Measurements from ENCODE around the gene RMDN2.

The RMDN2 gene

GRCh38 chr2:37885329-37885993 is 39.6 kb upstream of the RMDN2 start:
- 64 to 93% methylated on average over 2 of the region's 3 CpGs for WGBS, 2 experiments (ENCODE audit: insufficient coverage in 2 of 2)
- no peaks in the 10 kb centered on the region for H3K4me1 ChIP-seq (ENCODE audit: control insufficient read depth, insufficient read depth, low read length, poor library complexity, severe bottlenecking)

GRCh38 chr2:37886745-37887144 is 38.3 kb upstream of the RMDN2 start:
- no peaks in the 10 kb centered on the region for H3K4me1 ChIP-seq (ENCODE audit: control insufficient read depth, insufficient read depth, low read length, poor library complexity, severe bottlenecking)
- WGBS, 2 experiments (ENCODE audit: insufficient coverage in 2 of 2) = 86 to 90% methylated on average over 3 to 5 of the region's 5 CpGs
- no peaks in the 10 kb centered on the region for H3K9me3 ChIP-seq (ENCODE audit: control insufficient read depth, low read length)
- no peak overlapping the region for H3K4me3 ChIP-seq (ENCODE audit: extremely low read depth, insufficient read depth, low read length, poor library complexity, severe bottlenecking)
- H3K36me3 ChIP-seq (ENCODE audit: control insufficient read depth, insufficient read depth, low read length) = no peaks in the 10 kb centered on the region
- no peak overlapping the region for H3K27ac ChIP-seq (ENCODE audit: low read depth, low read length, severe bottlenecking)

More at GRCh38 chr2:37885329-37885993, 39.6 kb upstream of the RMDN2 start:
- H3K36me3 ChIP-seq (ENCODE audit: control insufficient read depth, insufficient read depth, low read length) = no peaks in the 10 kb centered on the region
- H3K9me3 ChIP-seq (ENCODE audit: control insufficient read depth, low read length) = no peaks in the 10 kb centered on the region
- no peak overlapping the region for H3K27ac ChIP-seq (ENCODE audit: low read depth, low read length, severe bottlenecking)
- H3K4me3 ChIP-seq (ENCODE audit: extremely low read depth, insufficient read depth, low read length, poor library complexity, severe bottlenecking) = no peak overlapping the region

GRCh38 chr2:37887286-37887685 is 37.8 kb upstream of the RMDN2 start:
- Histone ChIP-seq H3K27ac (ENCODE audit: low read depth, low read length, severe bottlenecking) (no peak overlapping the region), H3K9me3 (ENCODE audit: control insufficient read depth, low read length) (no peaks in the 10 kb centered on the region), H3K4me1 (ENCODE audit: control insufficient read depth, insufficient read depth, low read length, poor library complexity, severe bottlenecking) (no peaks in the 10 kb centered on the region), H3K4me3 (ENCODE audit: extremely low read depth, insufficient read depth, low read length, poor library complexity, severe bottlenecking) (no peak overlapping the region), H3K36me3 (ENCODE audit: control insufficient read depth, insufficient read depth, low read length) (no peaks in the 10 kb centered on the region)
- WGBS, 2 experiments (ENCODE audit: insufficient coverage in 2 of 2) = 80% methylated on average over 1 of the region's 4 CpGs; no CpG with 5 or more reads in 1 of the 2 experiments

- no peak overlapping the region for H3K27ac ChIP-seq (ENCODE audit: low read depth, low read length, severe bottlenecking)
- no peaks in the 10 kb centered on the region for H3K9me3 ChIP-seq (ENCODE audit: control insufficient read depth, low read length)
- no peaks in the 10 kb centered on the region for H3K4me1 ChIP-seq (ENCODE audit: control insufficient read depth, insufficient read depth, low read length, poor library complexity, severe bottlenecking)
- 47 to 64% methylated on average over 3 to 5 of the region's 8 CpGs for WGBS, 2 experiments (ENCODE audit: insufficient coverage in 2 of 2)
- H3K36me3 ChIP-seq (ENCODE audit: control insufficient read depth, insufficient read depth, low read length) = no peaks in the 10 kb centered on the region
- H3K4me3 ChIP-seq (ENCODE audit: extremely low read depth, insufficient read depth, low read length, poor library complexity, severe bottlenecking) = no peak overlapping the region
Observed at GRCh38 chr2:37890893-37891495, 34.1 kb upstream of the RMDN2 start.

- Histone ChIP-seq H3K4me3 (ENCODE audit: extremely low read depth, insufficient read depth, low read length, poor library complexity, severe bottlenecking) (no peak overlapping the region), H3K36me3 (ENCODE audit: control insufficient read depth, insufficient read depth, low read length) (no peaks in the 10 kb centered on the region), H3K4me1 (ENCODE audit: control insufficient read depth, insufficient read depth, low read length, poor library complexity, severe bottlenecking) (no peaks in the 10 kb centered on the region), H3K27ac (ENCODE audit: low read depth, low read length, severe bottlenecking) (no peak overlapping the region), H3K9me3 (ENCODE audit: control insufficient read depth, low read length) (no peaks in the 10 kb centered on the region)
- WGBS, 2 experiments (ENCODE audit: insufficient coverage in 2 of 2) = 69 to 81% methylated on average over 4 to 5 of the region's 5 CpGs
Observed at GRCh38 chr2:37891846-37892435, 33.1 kb upstream of the RMDN2 start.

- no peak overlapping the region for H3K27ac ChIP-seq (ENCODE audit: low read depth, low read length, severe bottlenecking)
- no peaks in the 10 kb centered on the region for H3K9me3 ChIP-seq (ENCODE audit: control insufficient read depth, low read length)
- WGBS, 2 experiments (ENCODE audit: insufficient coverage in 2 of 2) = 75 to 77% methylated on average over 4 to 5 of the region's 7 CpGs
- no peak overlapping the region for H3K4me3 ChIP-seq (ENCODE audit: extremely low read depth, insufficient read depth, low read length, poor library complexity, severe bottlenecking)
- no peaks in the 10 kb centered on the region for H3K36me3 ChIP-seq (ENCODE audit: control insufficient read depth, insufficient read depth, low read length)
- no peaks in the 10 kb centered on the region for H3K4me1 ChIP-seq (ENCODE audit: control insufficient read depth, insufficient read depth, low read length, poor library complexity, severe bottlenecking)
Observed at GRCh38 chr2:37892436-37893114, 32.5 kb upstream of the RMDN2 start.

GRCh38 chr2:37893327-37893726 is 31.8 kb upstream of the RMDN2 start:
- H3K27ac ChIP-seq (ENCODE audit: low read depth, low read length, severe bottlenecking) = no peak overlapping the region
- no peak overlapping the region for H3K4me3 ChIP-seq (ENCODE audit: extremely low read depth, insufficient read depth, low read length, poor library complexity, severe bottlenecking)
- H3K36me3 ChIP-seq (ENCODE audit: control insufficient read depth, insufficient read depth, low read length) = no peaks in the 10 kb centered on the region
- H3K9me3 ChIP-seq (ENCODE audit: control insufficient read depth, low read length) = no peaks in the 10 kb centered on the region
- H3K4me1 ChIP-seq (ENCODE audit: control insufficient read depth, insufficient read depth, low read length, poor library complexity, severe bottlenecking) = no peaks in the 10 kb centered on the region
- 80% methylated on average over 1 of the region's 1 CpG; no CpG with 5 or more reads in 1 of the 2 experiments for WGBS, 2 experiments (ENCODE audit: insufficient coverage in 2 of 2)

- Histone ChIP-seq H3K36me3 (ENCODE audit: control insufficient read depth, insufficient read depth, low read length) (no peaks in the 10 kb centered on the region), H3K4me1 (ENCODE audit: control insufficient read depth, insufficient read depth, low read length, poor library complexity, severe bottlenecking) (no peaks in the 10 kb centered on the region), H3K4me3 (ENCODE audit: extremely low read depth, insufficient read depth, low read length, poor library complexity, severe bottlenecking) (no peak overlapping the region), H3K27ac (ENCODE audit: low read depth, low read length, severe bottlenecking) (no peak overlapping the region), H3K9me3 (ENCODE audit: control insufficient read depth, low read length) (no peaks in the 10 kb centered on the region)
- 93 to 100% methylated on average over 6 to 7 of the region's 7 CpGs for WGBS, 2 experiments (ENCODE audit: insufficient coverage in 2 of 2)
Observed at GRCh38 chr2:37894047-37894446, 31.0 kb upstream of the RMDN2 start.

- no peak overlapping the region for H3K27ac ChIP-seq (ENCODE audit: low read depth, low read length, severe bottlenecking)
- whole genome bisulfite sequencing, 2 experiments (ENCODE audit: insufficient coverage in 2 of 2) = 100% methylated on average over 1 of the region's 4 CpGs; no CpG with 5 or more reads in 1 of the 2 experiments
- no peak overlapping the region for H3K4me3 ChIP-seq (ENCODE audit: extremely low read depth, insufficient read depth, low read length, poor library complexity, severe bottlenecking)
Observed at GRCh38 chr2:37894601-37895000, 30.5 kb upstream of the RMDN2 start.

GRCh38 chr2:37895140-37895539 is 29.9 kb upstream of the RMDN2 start:
- Histone ChIP-seq H3K4me1 (ENCODE audit: control insufficient read depth, insufficient read depth, low read length, poor library complexity, severe bottlenecking) (no peaks in the 10 kb centered on the region), H3K27ac (ENCODE audit: low read depth, low read length, severe bottlenecking) (no peak overlapping the region)

More at GRCh38 chr2:37894601-37895000, 30.5 kb upstream of the RMDN2 start:
- no peaks in the 10 kb centered on the region for H3K36me3 ChIP-seq (ENCODE audit: control insufficient read depth, insufficient read depth, low read length)
- no peaks in the 10 kb centered on the region for H3K4me1 ChIP-seq (ENCODE audit: control insufficient read depth, insufficient read depth, low read length, poor library complexity, severe bottlenecking)
- H3K9me3 ChIP-seq (ENCODE audit: control insufficient read depth, low read length) = no peaks in the 10 kb centered on the region

More at GRCh38 chr2:37895140-37895539, 29.9 kb upstream of the RMDN2 start:
- no peaks in the 10 kb centered on the region for H3K36me3 ChIP-seq (ENCODE audit: control insufficient read depth, insufficient read depth, low read length)
- 87 to 91% methylated on average over 3 of the region's 3 CpGs for WGBS, 2 experiments (ENCODE audit: insufficient coverage in 2 of 2)
- H3K9me3 ChIP-seq (ENCODE audit: control insufficient read depth, low read length) = no peaks in the 10 kb centered on the region
- no peak overlapping the region for H3K4me3 ChIP-seq (ENCODE audit: extremely low read depth, insufficient read depth, low read length, poor library complexity, severe bottlenecking)

Data from mesodermal cell (in vitro differentiated cells).